ENCODE data around the gene FBXL3. TPM values are rescaled to one million over a fixed set of nuclear protein-coding genes. Genes with fewer than 3 reads are reported as not detected.

The FBXL3 gene
- total RNA-seq, 1 experiment from 2014 or later: 56.8 TPM

DNA sequence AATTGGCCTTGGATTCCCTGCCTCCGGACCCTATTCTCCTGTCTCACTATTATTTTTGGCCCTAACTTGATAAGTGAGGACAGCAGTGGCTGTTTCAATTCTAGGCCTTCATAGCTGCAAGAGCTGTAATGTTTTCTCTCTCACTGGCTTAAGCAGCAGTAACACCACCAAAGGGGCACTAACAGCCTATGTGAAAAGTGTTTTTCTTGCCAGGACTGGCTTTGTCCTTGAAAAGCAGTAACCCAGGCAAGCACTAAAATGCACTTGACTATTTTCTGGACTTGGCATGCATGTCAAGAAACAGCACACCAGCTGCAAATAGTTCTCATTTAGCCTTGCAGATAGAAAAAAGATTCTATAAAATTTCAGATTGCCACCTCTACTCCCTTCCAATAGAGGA lies 9.3 kb upstream of the FBXL3 start:
- Histone ChIP-seq H3K9ac (ENCODE audit: low read length) (no peak overlapping the region), H3K27ac (ENCODE audit: low read length) (no peak overlapping the region), H2AFZ (ENCODE audit: low read length) (no peak overlapping the region), H3K27me3 (ENCODE audit: low read length) (no peaks in the 10 kb centered on the region), H3K4me1 (ENCODE audit: low read length) (no peaks in the 10 kb centered on the region), H3K79me2 (ENCODE audit: low read length) (no peaks in the 10 kb centered on the region), H4K20me1 (ENCODE audit: insufficient read depth, low read depth, low read length) (no peaks in the 10 kb centered on the region), H3K9me3 (ENCODE audit: low read length) (no peaks in the 10 kb centered on the region), H3K4me2 (ENCODE audit: low read depth, low read length, poor library complexity, severe bottlenecking) (no peak overlapping the region), H3K4me3 (ENCODE audit: low read length) (no peak overlapping the region), H3K9me2 (replicated peaks; ENCODE audit: insufficient read depth, low read length) (no peaks in the 10 kb centered on the region), H3K36me3 (ENCODE audit: insufficient read depth, low read length) (no peaks in the 10 kb centered on the region)
- no peak for DNase-seq

- no peak overlapping the region for H3K27ac ChIP-seq (ENCODE audit: low read length)
- no peaks in the 10 kb centered on the region for H3K9me3 ChIP-seq (ENCODE audit: low read length)
- H3K4me3 ChIP-seq (ENCODE audit: low read length): no peak overlapping the region
- no peaks in the 10 kb centered on the region for H3K36me3 ChIP-seq (ENCODE audit: insufficient read depth, low read length)
- no peaks in the 10 kb centered on the region for H4K20me1 ChIP-seq (ENCODE audit: insufficient read depth, low read depth, low read length)
- no peak overlapping the region for H3K9ac ChIP-seq (ENCODE audit: low read length)
- DNase-seq: no peak
- no peak overlapping the region for H3K4me2 ChIP-seq (ENCODE audit: low read depth, low read length, poor library complexity, severe bottlenecking)
- no peaks in the 10 kb centered on the region for H3K4me1 ChIP-seq (ENCODE audit: low read length)
- no peaks in the 10 kb centered on the region for H3K27me3 ChIP-seq (ENCODE audit: low read length)
- no peak overlapping the region for H2AFZ ChIP-seq (ENCODE audit: low read length)
- H3K9me2 ChIP-seq (replicated peaks; ENCODE audit: insufficient read depth, low read length): no peaks in the 10 kb centered on the region
- H3K79me2 ChIP-seq (ENCODE audit: low read length): no peaks in the 10 kb centered on the region
Measured at GRCh38 chr13:77034881-77035280, 7.9 kb upstream of the FBXL3 start.

DNA sequence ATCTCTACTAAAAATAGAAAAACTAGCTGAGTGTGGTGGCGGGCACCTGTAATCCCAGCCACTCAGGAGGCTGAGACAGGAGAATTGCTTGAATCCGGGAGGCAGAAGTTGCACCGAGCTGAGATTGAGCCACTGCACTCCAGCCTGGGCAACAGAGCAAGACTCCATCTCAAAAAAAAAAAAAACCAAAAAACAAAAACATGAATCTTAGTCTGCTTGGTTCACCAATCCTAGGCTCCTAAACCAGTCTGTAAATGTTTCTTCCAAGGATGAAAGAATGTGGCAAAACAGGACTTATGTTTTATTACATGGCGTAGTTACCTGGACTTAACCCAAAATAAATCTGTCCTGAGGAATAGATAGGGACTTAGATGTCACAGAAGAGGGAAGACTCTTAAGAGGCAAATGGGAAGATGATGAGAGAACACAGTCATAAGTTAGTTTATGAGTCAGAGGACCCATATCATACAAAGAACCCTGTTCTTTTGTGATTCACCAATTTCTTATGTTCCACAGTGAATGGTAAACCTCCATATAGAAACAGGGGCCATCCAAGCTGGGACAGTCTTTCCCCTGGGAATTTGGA lies 6.9 kb upstream of the FBXL3 start:
- Histone ChIP-seq H2AFZ (ENCODE audit: low read length) (no peak overlapping the region), H3K4me1 (ENCODE audit: low read length) (no peaks in the 10 kb centered on the region), H3K9ac (ENCODE audit: low read length) (no peak overlapping the region), H3K27ac (ENCODE audit: low read length) (no peak overlapping the region), H3K4me3 (ENCODE audit: low read length) (no peak overlapping the region), H3K4me2 (ENCODE audit: low read depth, low read length, poor library complexity, severe bottlenecking) (no peak overlapping the region), H3K36me3 (ENCODE audit: insufficient read depth, low read length) (no peaks in the 10 kb centered on the region), H3K27me3 (ENCODE audit: low read length) (no peaks in the 10 kb centered on the region), H3K9me2 (replicated peaks; ENCODE audit: insufficient read depth, low read length) (no peaks in the 10 kb centered on the region), H3K9me3 (ENCODE audit: low read length) (no peaks in the 10 kb centered on the region), H3K79me2 (ENCODE audit: low read length) (no peaks in the 10 kb centered on the region), H4K20me1 (ENCODE audit: insufficient read depth, low read depth, low read length) (no peaks in the 10 kb centered on the region)
- DNase-seq: no peak

GRCh38 chr13:77031656-77032243 lies 4.8 kb upstream of the FBXL3 start:
- no peak overlapping the region for H3K9ac ChIP-seq (ENCODE audit: low read length)
- H3K79me2 ChIP-seq (ENCODE audit: low read length): peaks cover 2% of the 10 kb centered on the region; the same call in 1 of the 2 replicates
- no peaks in the 10 kb centered on the region for H3K9me3 ChIP-seq (ENCODE audit: low read length)
- no peak overlapping the region for H2AFZ ChIP-seq (ENCODE audit: low read length)
- no peak for DNase-seq
- H3K4me1 ChIP-seq (ENCODE audit: low read length): peaks cover 8% of the 10 kb centered on the region
- H3K4me2 ChIP-seq (ENCODE audit: low read depth, low read length, poor library complexity, severe bottlenecking): no peak overlapping the region
- no peak overlapping the region for H3K4me3 ChIP-seq (ENCODE audit: low read length)
- no peaks in the 10 kb centered on the region for H4K20me1 ChIP-seq (ENCODE audit: insufficient read depth, low read depth, low read length)
- H3K27ac ChIP-seq (ENCODE audit: low read length): no peak overlapping the region
- no peaks in the 10 kb centered on the region for H3K36me3 ChIP-seq (ENCODE audit: insufficient read depth, low read length)
- no peaks in the 10 kb centered on the region for H3K27me3 ChIP-seq (ENCODE audit: low read length)
- H3K9me2 ChIP-seq (replicated peaks; ENCODE audit: insufficient read depth, low read length): no peaks in the 10 kb centered on the region

DNA sequence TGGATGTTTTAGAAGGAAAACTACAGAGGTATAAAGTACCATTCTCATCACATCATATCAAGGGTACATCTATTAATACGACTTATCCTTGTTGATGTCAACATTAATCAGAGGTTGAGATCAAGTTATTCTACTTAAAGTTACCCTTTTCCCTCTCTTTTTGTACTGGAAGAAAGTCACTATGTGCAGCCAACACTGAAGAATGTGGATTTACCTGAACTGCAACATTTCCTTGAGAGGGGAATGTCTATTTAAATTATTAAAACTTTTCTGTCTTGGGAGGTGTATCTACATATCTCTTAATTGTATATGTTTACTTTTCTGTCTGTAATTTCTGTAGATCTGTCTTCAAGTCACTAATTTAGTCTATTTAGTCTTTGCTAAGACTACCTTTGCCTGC lies 2.5 kb upstream of the FBXL3 start:
- Histone ChIP-seq H3K4me1 (ENCODE audit: low read length) (peaks cover 21% of the 10 kb centered on the region), H3K9ac (ENCODE audit: low read length) (no peak overlapping the region), H3K4me2 (ENCODE audit: low read depth, low read length, poor library complexity, severe bottlenecking) (no peak overlapping the region), H3K27me3 (ENCODE audit: low read length) (no peaks in the 10 kb centered on the region), H3K9me3 (ENCODE audit: low read length) (no peaks in the 10 kb centered on the region), H3K79me2 (ENCODE audit: low read length) (peaks cover 23% of the 10 kb centered on the region), H3K36me3 (ENCODE audit: insufficient read depth, low read length) (no peaks in the 10 kb centered on the region), H3K27ac (ENCODE audit: low read length) (no peak overlapping the region), H3K4me3 (ENCODE audit: low read length) (no peak overlapping the region), H3K9me2 (replicated peaks; ENCODE audit: insufficient read depth, low read length) (no peaks in the 10 kb centered on the region), H2AFZ (ENCODE audit: low read length) (no peak overlapping the region), H4K20me1 (ENCODE audit: insufficient read depth, low read depth, low read length) (peaks cover 12% of the 10 kb centered on the region)
- DNase-seq: no peak

DNA sequence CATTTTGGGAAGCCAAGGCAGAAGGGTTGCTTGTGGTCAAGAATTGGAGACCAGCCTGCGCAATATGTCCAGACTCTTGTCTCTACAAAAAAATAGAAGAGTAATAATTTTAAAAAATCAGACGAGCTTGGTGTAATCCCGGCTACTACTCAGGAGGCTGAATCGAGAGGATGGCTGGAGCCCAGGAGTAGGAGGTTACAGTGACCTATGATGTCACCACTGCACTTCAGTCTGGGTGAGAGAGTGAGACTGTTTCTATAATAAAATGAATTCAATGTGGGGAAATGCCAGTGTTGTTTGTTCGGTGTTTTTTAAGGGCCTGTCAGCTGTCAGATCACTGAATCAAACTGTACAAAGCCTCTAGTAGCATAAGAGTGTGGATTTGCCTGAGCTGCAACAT lies 1.2 kb upstream of the FBXL3 start:
- Histone ChIP-seq H3K36me3 (ENCODE audit: insufficient read depth, low read length) (no peaks in the 10 kb centered on the region), H3K79me2 (ENCODE audit: low read length) (peaks cover 35% of the 10 kb centered on the region), H3K27me3 (ENCODE audit: low read length) (no peaks in the 10 kb centered on the region), H4K20me1 (ENCODE audit: insufficient read depth, low read depth, low read length) (peaks cover 12% of the 10 kb centered on the region), H3K4me2 (ENCODE audit: low read depth, low read length, poor library complexity, severe bottlenecking) (peak overlapping the region; percentile 70), H3K4me1 (ENCODE audit: low read length) (peaks cover 34% of the 10 kb centered on the region), H3K9me3 (ENCODE audit: low read length) (no peaks in the 10 kb centered on the region), H3K9ac (ENCODE audit: low read length) (no peak overlapping the region), H3K9me2 (replicated peaks; ENCODE audit: insufficient read depth, low read length) (no peaks in the 10 kb centered on the region), H3K4me3 (ENCODE audit: low read length) (no peak overlapping the region), H2AFZ (ENCODE audit: low read length) (no peak overlapping the region), H3K27ac (ENCODE audit: low read length) (no peak overlapping the region)
- no peak for DNase-seq

GRCh38 chr13:77026255-77026860 lies 601 bp downstream of the FBXL3 start:
- Histone ChIP-seq H3K79me2 (ENCODE audit: low read length) (peaks cover 54% of the 10 kb centered on the region), H3K4me1 (ENCODE audit: low read length) (peaks cover 51% of the 10 kb centered on the region), H3K4me2 (ENCODE audit: low read depth, low read length, poor library complexity, severe bottlenecking) (peak overlapping the region; percentile 90), H3K9me2 (replicated peaks; ENCODE audit: insufficient read depth, low read length) (no peaks in the 10 kb centered on the region), H4K20me1 (ENCODE audit: insufficient read depth, low read depth, low read length) (peaks cover 12% of the 10 kb centered on the region), H3K9ac (ENCODE audit: low read length) (peak overlapping the region; percentile 97), H3K4me3 (ENCODE audit: low read length) (peak overlapping the region; percentile 91), H2AFZ (ENCODE audit: low read length) (0 out of 2 replicates have a peak overlapping the region, but pooled peaks have one; percentile 82), H3K36me3 (ENCODE audit: insufficient read depth, low read length) (peaks cover 5% of the 10 kb centered on the region; the same call in 1 of the 2 replicates), H3K9me3 (ENCODE audit: low read length) (no peaks in the 10 kb centered on the region), H3K27me3 (ENCODE audit: low read length) (no peaks in the 10 kb centered on the region), H3K27ac (ENCODE audit: low read length) (peak overlapping the region; percentile 80)
- peak; percentile 83 for DNase-seq

DNA sequence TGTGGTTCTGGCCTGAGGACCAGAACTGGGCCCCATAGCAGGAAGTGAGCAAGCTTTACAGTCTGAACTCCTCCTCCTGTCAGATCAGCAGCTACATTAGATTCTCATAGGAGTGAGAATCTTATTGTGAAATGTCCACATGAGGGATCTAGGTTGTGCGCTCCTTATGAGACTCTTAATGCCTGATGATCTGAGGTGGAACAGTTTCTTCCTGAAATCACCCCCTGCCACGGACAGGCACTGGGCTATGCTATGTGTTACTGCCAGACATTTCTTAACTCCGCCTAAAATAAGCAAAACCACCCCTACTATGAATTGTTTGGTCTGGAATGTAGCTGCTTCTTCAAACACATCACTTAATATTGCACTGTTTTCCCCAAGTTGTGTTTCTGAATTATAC lies 4.6 kb downstream of the FBXL3 start:
- Histone ChIP-seq H3K27ac (ENCODE audit: low read length) (no peak overlapping the region), H3K9ac (ENCODE audit: low read length) (no peak overlapping the region), H3K9me2 (replicated peaks; ENCODE audit: insufficient read depth, low read length) (no peaks in the 10 kb centered on the region), H3K4me3 (ENCODE audit: low read length) (no peak overlapping the region), H3K4me2 (ENCODE audit: low read depth, low read length, poor library complexity, severe bottlenecking) (no peak overlapping the region), H4K20me1 (ENCODE audit: insufficient read depth, low read depth, low read length) (peaks cover 12% of the 10 kb centered on the region), H3K9me3 (ENCODE audit: low read length) (no peaks in the 10 kb centered on the region), H3K27me3 (ENCODE audit: low read length) (no peaks in the 10 kb centered on the region), H3K4me1 (ENCODE audit: low read length) (peaks cover 58% of the 10 kb centered on the region), H2AFZ (ENCODE audit: low read length) (no peak overlapping the region), H3K79me2 (ENCODE audit: low read length) (peaks cover 92% of the 10 kb centered on the region), H3K36me3 (ENCODE audit: insufficient read depth, low read length) (peaks cover 18% of the 10 kb centered on the region; the same call in 1 of the 2 replicates)
- DNase-seq: no peak

All from Karpas-422 (cell line).